ENCODE measurements around the gene AGAP5.

GRCh38 chr10:73716251-73716650, 18.3 kb upstream of the AGAP5 start:
- TF ChIP-seq CTCF (IDR thresholded peaks at IDR 0.05; ENCODE audit: low read length) (no peak), EZH2 (IDR thresholded peaks at IDR 0.05; ENCODE audit: borderline replicate concordance, low read length) (no peak)
